HG03469 (cell line): ENCODE measurements around the gene SLC25A41.
"Not testable (repeated sequence)": the region's sequence is repeated elsewhere in the genome, so short reads cannot be mapped to it uniquely, and the experiment has no call there.

Source experiments
- ATAC-seq: cut with Tn5 transposase; IDR thresholded peaks from one replicate; pipeline ENCODE4 v1.9.1; 2021; ENCODE audit warnings: mild to moderate bottlenecking, moderate library complexity, moderate number of reproducible peaks; ENCODE audit not compliant: unreplicated experiment

Gene SLC25A41

DNA sequence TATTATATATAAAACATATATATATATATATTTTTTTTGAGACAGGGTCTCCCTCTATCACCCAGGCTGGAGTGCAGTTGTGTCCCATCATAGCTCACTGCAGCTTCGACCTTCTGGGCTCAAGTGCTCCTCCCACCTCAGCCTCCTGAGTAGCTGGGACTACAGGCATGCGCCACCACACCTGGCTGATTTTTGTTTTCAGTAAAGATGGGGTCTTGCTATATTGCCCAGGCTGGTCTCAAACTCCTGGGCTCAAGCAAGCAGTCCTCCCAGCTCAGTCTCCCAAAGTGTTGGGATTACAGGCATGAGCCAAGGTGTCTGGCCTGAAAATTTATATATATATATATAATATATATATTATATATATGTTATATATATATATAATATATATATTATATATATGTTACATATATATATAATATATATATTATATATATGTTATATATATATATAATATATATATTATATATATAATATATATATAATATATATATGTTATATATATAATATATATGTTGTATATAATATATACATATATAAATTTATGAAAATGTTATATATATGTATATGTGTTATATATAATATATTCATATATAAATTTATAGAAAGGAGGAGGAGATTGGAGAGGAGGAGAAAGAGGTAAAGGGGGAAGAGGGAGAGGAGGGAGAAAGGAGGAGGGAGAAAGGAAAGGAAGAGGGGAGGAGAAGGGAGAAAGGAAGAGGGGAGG, 4.7 kb downstream of the SLC25A41 start:
- not testable (repeated sequence) for ATAC-seq

DNA sequence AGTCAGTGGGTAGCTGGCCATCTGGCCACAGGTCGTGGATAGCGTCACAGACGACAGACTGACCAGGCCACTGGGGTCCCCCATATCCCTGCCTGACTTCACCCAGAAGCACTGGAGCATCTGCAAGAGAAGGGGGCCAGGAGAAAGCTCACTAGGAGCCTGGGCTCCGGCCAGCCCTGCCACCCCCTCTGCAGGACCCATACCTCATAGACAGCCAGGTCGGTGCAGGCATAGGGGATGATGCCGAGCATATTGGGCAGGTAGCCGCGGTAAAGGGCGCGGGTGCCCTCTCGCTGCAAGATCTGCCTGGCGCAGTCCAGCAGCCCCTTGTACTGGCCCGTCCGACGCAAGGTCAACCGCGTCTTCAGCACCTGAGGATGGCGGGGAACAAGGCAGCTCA, 6.4 kb downstream of the SLC25A41 start:
- ATAC-seq, result no peak

DNA sequence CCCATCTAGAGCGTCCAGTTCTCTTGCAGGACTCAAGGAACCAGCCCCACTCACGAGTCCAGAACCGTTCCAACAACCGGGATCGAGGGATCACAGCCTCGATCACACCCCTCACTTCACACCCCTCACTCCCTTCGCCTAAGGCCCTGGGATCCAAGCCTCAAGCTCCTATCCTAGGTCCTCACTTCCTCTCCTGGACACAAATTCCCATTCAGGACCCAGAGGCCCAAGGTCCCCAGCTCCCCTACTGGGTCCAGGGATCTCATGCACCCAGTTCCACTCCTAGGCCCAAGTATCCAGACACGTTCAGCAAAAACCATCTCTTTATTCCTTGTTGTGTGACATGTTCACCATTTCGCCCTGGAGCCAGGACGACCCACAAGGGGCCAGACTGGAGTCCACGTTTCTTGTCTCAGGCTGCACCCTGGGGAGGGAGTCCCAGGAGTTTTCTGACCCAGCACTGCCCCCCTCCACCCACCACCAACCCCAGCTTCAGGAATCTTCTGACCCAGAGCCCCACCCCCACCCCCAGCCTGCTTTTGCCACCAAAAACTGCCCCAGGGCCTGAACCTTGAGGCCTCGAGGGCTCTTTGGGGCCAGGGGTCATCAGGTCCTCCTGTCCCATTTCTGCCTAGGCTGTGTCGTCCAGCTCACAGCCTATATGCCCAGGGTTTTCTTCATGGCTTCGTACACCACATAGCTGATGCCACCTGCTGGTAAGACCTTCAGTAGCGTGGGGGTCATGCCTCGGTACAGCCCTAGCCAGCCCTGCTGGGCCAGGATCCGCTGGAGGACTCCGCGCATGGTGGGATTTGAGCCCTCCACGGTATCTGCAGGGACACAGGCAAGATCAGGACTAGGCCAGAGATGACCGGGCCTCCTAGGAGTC, 7.6 kb downstream of the SLC25A41 start:
- no peak for ATAC-seq

DNA sequence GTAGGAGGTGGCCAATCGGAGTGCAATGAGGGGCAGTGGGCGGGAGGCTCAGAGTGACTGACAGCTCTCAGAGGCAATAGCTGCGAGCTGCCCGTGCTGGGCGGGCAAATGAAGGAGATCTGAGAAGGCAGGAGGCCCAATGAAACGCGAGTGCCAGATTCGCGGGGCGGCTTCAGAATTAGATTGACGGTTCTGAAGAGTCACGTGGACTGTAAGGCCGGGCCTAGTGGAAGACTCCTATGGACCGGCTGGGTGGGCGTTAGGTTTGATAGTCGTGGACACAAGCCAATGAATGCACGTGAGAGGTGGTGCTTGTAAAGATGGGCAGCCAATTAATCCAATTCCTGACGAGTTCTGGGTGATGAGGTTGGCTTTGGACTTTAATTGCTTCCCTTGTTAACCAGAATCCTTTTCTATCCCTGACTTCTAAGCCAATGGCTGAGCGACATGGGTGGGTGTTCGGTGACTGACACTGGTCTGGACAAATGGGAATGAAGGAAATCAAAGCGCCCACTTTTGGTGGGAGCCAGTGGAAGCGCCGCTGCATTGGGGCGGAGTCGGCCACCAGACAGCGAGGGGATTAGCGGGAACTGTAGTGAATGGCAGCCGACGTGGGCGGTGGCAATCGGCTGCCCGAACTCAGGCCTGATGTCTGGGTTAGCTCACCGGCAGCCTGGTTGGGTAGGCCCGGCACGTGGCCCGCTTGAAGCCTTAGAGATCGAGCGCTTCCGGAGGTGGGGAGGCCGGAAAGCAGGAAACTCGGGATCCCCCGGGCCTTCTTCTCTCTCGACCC, 8.4 kb downstream of the SLC25A41 start:
- peak; percentile 73 for ATAC-seq

DNA sequence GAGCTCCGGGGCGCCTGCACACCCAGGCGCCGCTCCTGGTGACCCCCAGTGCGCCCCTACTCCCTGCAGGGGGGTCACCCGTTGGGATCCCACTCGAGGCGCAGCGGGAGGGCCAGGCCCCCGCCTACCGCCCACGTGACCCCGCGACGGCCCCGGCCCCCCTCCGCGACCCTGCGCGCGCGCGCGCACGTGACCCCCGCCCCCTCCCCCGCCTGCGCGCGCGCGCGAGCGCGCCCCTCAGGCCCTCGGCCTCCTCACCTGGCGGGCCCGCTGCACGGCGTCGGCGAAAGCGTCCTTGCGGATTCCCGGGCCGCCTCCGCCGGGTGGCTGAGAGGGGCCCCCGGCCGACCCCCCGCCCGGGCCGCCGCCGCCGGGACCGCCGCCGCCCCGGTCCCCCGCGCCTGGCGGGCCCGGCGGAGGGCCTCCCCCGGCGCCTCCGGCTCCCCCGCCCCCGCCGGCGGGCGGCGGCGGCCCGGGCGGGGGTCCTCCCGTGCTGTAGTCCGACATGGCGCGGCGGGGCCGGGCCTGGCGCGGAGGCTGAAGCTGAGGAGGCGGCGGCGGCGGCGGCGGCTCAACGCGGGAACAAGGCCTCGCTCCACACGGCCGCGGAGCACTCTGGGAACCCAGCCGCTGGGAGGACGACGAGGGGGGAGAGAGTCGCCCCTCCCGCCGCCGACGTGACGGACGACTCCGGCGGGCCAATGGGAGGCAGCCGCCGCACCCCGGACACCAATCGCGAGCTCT, 9.2 kb downstream of the SLC25A41 start, which contains the start of gene KHSRP:
KHSRP (minus strand) TSS at position 617 of the 744 bp plus-strand sequence; CDS start at position 507, 110 bp downstream.
- ATAC-seq, result no peak

DNA sequence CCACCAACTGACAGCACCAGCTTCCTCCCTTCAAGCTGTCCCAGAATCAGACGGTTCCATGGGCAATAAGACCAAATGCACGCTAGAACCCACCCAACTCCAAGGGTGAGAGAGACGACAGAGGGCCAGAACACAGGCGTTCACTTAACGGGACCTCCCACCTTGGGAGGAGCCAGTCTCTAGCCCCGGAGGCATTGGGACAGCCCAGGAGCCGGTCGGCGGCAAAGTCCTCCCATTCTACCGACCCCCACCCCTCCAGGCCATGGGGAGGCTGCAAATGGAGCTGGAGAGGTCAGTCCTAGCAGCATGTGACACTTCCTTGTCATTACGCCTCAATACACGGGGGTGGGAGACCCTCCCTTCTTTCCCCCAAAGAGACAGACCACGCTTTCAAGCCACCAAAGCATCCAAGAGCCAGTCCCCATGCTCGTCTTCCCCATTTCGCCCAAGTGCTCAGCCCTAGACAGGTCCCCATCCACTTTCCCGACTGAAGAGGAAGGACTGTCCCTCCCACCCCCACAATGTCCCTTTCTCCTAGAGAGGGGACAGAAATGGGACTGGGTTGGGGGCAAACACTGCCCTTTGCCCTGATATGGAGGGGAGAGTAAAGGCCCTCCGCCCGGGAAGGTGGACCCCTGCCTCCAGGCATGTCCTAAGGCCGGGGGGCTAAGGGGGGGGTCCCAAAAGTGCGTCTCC, 9.9 kb downstream of the SLC25A41 start:
- ATAC-seq, result no peak

DNA sequence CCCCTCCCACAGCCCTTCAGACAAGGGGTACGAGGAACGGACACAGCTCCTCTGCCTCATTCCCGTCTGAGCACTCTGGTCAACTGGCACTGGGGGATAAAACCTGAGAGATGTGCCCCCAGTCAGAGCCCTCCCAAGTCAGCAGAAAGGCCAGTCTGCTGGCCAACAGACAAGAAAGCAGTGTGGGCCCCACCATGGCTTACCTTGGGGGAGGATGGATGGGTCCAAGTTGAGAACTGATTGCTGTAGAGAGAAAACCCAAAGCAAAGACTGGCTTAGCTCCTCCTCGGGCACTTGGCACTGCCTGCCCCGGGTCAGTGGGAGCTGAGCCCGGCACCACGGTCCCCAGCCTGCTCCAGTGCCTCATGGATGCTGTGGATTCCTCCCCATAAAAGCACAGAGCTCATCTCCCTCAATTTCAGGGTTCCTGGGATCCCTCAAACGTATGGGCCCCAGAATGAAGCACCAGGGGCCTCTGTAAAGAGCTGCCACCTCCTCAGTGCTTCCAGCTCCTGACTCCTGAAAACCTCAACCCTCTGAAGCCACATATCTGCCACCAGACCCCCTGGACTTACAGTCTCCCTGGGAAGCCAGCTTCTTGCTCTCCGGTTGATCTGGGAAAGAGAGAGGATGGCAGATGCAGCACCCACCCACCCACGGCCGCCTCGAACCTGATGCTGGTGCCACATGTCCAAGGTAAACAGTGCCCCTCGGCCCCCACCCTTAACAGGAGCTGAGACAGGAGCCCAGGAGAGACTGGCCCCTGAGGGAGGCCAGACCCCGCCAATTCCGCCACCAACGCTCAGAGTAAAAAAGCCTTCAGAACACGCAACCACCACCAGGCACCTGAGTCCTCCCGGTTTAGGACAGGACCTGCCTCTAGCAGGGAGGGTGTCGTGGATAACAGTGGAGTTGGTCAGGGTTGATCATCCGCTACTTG, 12.2 kb downstream of the SLC25A41 start:
- no peak for ATAC-seq

DNA sequence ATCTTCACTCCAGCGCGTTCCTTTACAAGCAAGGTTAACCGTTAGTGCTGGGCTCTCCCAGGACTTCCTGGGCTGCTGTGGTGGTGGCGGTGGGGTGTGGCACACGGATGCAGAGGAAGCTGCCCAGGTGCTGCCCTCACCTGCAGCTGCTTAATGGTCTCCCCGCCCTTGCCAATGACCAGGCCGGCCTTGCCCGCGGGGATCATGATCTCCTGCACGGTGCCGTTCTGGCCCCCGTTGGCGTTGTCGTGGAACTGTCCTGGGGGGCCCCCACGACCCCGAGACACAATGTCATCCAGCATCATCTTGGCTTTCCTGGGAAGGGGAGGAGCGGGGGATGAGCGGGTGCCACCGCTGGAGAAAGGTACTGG, 15.0 kb downstream of the SLC25A41 start:
- ATAC-seq, result no peak

DNA sequence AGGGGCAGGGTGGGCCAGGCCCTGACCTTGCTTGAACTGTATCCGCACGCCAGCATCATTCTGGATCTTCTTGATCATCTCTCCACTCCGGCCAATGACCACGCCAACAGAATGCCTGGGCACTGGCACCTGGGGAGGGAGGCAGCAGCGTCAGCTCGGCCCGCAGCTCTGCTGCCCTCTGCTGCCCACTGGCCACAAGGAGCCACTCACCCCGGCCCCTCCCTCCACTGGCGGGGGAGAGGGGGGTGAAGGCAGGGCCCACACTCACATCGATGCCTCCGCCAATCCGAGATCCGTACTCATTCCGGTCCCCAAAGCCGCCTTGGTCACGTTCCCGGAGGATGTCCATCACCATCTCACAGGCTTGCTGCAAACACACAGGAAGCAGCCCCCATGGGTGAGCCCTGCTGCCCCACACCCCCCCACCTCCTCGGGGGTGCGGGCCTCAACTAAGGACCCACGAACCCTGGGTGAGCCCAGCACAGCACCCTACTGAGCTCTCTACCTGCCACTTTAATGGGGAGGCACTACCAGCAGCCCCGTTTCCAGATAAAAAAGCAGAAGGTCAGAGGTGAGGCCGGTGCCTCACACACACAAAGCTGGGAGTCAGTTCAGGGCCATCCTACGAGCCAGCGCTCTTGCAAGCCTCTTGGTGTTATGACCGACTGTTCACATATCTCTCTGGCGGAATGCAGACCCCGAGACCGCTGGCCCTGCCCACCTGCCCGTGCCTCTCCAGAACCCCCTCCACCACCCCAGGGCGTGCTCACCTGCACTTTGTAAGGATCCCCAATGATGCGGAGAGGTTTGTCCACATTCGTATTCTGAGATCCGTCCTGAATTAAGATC, 15.6 kb downstream of the SLC25A41 start:
- no peak for ATAC-seq

DNA sequence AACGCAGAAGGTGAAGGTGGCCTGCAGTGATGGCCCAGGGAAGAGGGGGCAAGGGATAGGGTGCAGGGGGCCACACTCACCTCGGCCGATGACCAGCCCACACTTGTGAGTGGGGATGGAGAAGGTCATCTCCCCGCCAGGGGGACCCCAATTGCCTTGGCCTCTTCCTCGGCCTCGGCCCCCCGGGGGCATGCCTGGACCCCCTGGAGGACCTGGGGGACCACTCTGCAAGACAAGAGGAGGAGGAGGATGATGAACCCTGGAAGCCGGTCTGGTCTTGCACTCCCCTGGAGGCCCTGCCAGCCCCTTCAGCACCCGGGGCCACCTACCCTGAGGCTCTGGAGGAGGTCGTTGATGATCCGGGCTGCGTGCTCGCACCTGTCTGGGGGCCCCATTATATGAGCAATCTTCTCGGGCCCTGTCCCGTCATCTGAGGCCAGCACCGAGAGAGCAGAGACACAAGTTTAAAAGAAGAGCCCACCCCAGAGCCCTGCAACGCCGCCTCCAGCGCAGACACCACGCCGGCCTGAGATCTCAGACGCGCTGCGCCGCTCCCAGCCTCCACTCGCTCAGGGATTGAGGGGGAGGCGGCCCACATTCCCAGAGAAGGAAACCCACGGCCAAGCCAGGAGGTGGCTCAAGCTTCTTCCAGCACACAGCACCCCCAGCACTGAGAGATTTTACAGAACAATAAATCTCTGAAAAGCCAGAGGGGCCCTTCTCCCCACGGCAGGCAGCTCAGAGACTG, 16.7 kb downstream of the SLC25A41 start:
- ATAC-seq, result no peak

DNA sequence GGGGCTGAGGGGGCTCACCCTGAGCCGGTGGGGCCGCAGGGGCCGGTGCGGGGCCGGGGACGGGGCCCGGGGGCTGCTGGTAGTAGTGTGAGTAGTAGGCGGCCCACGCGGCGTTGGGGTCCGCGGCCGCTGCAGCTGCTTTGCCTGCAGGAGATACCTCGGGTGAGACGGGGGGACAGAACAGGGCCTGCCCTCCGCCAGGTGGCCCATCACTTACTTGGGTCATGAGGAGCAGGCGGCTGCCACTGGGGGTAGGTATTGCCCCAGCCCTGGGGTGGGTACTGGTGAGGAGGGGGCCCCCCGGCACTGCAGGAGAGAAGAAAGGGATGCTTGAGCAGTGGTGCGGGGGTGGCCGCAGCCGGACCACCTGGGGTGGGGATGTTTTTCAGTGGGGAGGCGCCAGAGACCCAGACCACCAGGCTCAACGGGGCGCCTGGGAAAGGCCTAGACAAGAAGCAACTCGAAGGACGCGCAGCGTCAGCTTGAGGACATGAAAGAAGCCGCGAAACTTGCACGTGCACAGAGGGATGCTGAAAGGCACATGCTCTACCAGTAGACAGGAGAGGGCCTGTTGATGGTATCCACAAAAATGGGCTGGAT, 17.9 kb downstream of the SLC25A41 start:
- no peak for ATAC-seq

DNA sequence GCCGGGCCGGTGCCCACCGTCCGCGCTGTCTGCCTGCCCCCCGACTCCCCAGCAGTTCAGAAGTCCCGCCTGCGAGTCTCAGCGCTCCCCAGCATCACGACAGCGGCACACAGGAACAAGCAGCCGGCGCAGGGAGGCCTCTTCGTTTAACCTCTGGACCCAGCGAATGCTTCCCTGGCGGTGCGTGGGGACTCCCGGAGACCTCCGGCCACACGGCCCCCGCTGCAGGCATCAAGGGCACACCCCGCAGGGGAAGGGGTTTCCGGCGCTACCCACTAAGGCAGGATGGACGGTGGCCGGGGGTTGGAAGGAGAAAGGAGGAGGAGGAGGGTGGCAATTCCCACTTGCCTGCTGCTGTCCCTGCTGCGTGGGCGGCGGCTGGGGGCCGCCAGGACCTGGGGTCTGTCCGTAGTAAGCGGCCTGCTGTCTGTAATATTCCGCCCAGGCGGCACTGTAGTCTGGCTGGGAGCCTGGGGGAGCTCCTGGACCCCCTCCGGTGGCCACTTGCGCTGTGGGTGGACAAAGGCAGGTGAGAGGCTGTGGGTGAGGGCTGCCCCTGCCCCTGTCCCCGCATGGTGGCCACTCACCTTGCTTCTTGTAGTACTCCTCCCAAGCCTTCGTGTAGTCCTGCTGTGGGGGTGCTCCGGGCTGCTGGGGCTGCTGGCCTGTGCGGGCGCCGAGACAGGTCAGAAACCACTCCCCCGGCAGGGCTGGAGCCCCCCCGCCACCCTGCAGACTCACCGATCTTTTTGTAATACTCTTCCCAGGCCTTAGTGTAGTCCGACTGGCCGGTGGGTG, 18.6 kb downstream of the SLC25A41 start:
- ATAC-seq, result no peak

DNA sequence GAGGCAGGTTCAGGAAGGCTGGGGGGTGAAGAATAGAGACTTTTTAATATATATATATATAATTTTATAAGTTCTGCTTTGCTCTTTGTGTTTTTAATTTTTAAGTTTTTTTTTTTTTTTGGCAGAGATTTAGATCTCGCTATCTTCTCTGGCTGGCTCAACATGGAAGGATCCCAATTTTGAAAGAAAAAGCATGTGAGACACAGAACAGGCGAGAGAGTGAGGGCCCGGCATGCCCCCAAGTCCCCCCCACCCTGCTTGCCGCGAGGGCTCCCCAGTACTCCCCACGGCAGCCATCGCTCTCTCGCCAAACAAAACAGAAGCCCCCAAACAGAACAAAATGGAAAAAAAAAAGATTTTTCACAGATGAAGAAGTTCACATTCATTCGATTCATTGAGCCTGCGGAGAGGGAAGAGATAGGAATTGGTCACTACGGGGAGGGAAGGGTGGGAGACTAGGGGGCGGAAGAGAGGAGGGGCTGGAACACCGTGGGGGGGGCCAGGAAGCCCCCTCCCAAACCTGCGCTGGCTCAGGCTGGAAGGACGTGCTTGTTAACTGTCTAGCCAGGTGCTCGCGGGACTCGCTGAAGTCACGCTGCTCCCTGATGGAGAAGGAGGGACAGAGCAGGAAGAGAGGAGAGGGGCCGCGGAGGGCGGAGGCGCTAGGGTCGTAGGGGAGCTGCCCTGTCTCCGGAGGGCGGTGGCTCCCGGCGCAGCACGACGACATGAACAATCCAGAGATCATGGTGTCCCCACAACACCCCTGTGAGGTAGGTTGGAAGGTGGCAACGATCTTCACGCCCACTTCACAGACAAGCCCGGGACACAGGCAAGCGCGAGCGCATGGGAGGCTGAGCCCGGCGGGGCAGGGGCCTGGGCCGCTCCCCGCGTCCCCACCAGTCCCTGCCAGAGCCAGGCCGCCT, 19.6 kb downstream of the SLC25A41 start:
- no peak for ATAC-seq

DNA sequence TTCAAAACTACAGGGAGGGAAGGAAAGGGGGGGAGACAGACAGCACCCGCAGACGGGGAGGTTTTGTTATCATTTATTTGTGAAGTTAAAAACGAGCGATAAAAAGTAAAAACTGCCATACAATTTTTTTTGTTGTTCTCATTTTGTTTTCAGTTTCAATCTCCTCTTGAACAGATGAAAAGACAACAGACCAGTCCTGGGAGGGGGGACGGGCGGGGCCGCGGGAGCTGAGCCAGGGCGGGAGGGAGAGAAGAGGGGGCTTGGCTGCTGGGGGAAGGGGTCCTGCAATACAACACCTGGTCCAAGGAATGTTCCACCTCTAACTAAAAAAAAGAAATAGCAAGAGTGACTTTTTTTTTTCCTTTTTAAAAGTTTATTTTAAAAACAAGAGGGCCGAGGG, 20.3 kb downstream of the SLC25A41 start:
- ATAC-seq, result no peak
